Measurements from ENCODE around the gene TYSND1. TPM values are rescaled to one million over a fixed set of nuclear protein-coding genes. Genes with fewer than 3 reads are reported as not detected.
A peak's percentile ranks its signal among the peaks of the same experiment; 100 is the strongest.

Gene TYSND1
- total RNA-seq, 1 donor from 2014 or later, result 13.4 TPM

- Histone ChIP-seq H3K27me3 (ENCODE audit: low read depth) (no peaks in the 10 kb centered on the region), H3K36me3 (peaks cover 40% of the 10 kb centered on the region), H3K9me3 (no peaks in the 10 kb centered on the region), H3K27ac (peak overlapping the region; percentile 90), H3K4me3 (peak overlapping the region; percentile 72), H3K4me1 (peaks cover 24% of the 10 kb centered on the region)
- ATAC-seq (no peak), DNase-seq (no peak)
- no peak for TF ChIP-seq CTCF (IDR thresholded peaks at IDR 0.05)
- intact Hi-C loops (cut with DNase I), result no loop called here
These were observed 742 bp upstream of the TYSND1 start for GRCh38 chr10:70147259-70147625.

DNA sequence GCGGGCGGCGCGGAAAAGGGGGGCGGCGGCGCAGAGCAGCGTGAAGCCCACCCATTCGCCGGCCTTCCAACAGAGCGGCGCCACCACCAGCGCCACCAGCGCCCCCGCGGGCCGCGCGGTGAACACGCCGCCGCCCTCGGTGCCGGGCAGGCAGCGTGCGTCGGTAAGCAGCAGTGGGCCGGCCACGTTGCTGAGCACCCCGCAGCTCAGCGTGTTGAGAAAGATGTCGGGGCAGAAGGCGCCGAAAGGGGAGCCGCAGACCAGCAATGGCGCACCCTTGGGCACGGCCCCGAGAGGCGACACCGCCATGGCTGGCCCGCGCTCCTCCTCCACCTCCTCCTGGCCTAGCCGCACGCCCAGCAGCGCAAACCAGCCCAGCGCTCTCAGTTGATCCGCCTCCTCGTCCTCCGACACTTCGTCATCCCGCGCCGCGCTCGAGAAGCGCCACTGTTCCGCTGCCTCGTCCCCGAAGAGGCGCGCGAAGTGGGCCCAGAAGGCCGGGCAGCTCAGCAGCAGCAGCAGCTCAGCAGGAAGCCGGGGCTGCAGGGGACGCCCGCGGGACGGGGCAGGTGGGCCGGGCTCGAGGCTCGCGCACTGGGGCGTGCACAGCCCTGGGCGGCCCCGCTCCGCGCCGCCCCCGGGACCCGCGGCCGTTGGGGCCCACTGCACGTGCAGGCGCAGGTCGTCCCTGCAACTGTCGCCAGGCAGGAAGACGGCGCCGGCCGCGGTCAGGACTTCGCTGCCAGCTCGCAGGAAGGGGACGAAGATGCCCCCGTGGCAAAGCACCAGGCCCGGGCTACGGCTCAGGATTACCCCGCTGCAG lies 623 bp downstream of the TYSND1 start:
- peak; percentile 69 for TF ChIP-seq CTCF (IDR thresholded peaks at IDR 0.05)
- ATAC-seq, result peak; percentile 83 to 85
- peak; percentile 83 for DNase-seq
- H3K27ac ChIP-seq, result peak overlapping the region; percentile 90
- intact Hi-C loops (cut with DNase I), result no loop called here
- peaks cover 24% of the 10 kb centered on the region for H3K4me1 ChIP-seq
- peaks cover 27% of the 10 kb centered on the region for H3K36me3 ChIP-seq
- no peaks in the 10 kb centered on the region for H3K27me3 ChIP-seq (ENCODE audit: low read depth)
- H3K9me3 ChIP-seq, result no peaks in the 10 kb centered on the region
- peak overlapping the region; percentile 72 for H3K4me3 ChIP-seq

DNA sequence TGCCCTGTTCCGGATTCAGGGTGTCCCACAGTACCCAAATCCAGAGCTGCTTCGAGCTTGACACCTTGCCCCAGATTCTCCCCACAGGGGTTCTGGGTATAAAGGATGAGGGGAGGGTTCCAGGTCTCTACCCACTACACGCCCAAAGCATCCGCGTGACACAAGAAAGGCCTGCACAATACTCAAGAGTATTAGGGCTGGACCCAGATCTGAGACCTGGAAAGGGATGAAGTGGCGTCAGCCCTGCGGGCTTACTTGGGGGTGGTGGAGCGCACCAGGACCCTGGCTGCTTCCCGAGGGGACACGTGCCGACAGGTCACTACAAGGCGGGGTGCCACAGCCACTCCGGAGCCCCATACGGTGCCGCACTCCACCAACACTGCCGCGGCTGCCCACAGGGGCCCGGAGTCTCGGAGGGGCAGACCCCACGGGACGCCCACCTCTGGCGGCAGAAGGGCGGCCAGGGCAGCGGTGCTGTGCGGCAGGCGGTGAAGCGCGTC lies 1.3 kb downstream of the TYSND1 start:
- ATAC-seq (peak; percentile 2 to 6), DNase-seq (no peak)
- intact Hi-C loops (cut with DNase I), result no loop called here
- H3K36me3 ChIP-seq, result peaks cover 20% of the 10 kb centered on the region
- H3K27me3 ChIP-seq (ENCODE audit: low read depth), result no peaks in the 10 kb centered on the region
- no peaks in the 10 kb centered on the region for H3K9me3 ChIP-seq
- peak overlapping the region; percentile 72 for H3K4me3 ChIP-seq
- peak overlapping the region; percentile 90 for H3K27ac ChIP-seq
- H3K4me1 ChIP-seq, result peaks cover 24% of the 10 kb centered on the region
- TF ChIP-seq CTCF (IDR thresholded peaks at IDR 0.05), result no peak

DNA sequence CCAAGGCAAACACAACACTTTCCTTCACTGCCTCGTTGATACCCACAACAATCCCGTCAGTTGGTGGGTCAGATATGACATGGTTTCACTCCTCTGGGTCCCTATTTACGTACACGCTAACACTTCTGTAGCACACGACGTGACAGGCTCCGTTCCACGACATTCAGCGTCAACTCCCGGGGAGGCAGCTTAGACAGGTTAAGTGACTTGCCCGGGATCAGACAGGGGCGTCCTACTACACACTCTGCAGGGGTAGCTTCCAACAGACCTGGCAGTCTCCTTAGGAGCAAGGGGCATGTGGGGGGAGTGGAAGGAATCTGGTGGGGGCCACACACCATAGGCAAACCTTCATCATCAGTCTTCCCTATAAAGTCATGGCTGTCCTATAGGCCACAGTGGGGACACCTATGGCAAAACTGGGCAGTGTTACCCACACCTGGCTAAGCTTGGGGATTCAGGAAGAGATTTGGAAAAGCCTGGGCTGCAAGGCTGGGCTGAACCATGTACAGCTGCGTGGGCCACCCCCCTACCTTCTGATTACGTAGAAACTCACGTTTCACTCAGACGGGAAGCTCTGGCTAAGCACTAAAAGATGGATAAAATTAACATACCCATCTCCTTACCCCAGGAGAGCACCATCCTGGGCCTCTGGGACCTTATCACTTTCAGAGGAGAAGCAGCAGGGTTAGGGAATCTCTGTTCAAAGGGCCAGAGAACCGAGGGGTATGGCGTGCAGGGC lies 2.0 kb downstream of the TYSND1 start:
- Histone ChIP-seq H3K27ac (peak overlapping the region; percentile 90), H3K27me3 (ENCODE audit: low read depth) (no peaks in the 10 kb centered on the region), H3K4me1 (peaks cover 24% of the 10 kb centered on the region), H3K4me3 (peak overlapping the region; percentile 72), H3K9me3 (no peaks in the 10 kb centered on the region), H3K36me3 (peaks cover 18% of the 10 kb centered on the region)
- no peak for TF ChIP-seq CTCF (IDR thresholded peaks at IDR 0.05)
- no peak for ATAC-seq
- intact Hi-C loops (cut with DNase I), result no loop called here
- DNase-seq, result no peak

- Histone ChIP-seq H3K9me3 (no peaks in the 10 kb centered on the region), H3K27ac (no peak overlapping the region), H3K4me1 (peaks cover 23% of the 10 kb centered on the region), H3K27me3 (ENCODE audit: low read depth) (no peaks in the 10 kb centered on the region), H3K36me3 (peaks cover 13% of the 10 kb centered on the region), H3K4me3 (no peak overlapping the region)
- DNase-seq, result no peak
- intact Hi-C loops (cut with DNase I), result no loop called here
- no peak for ATAC-seq
- TF ChIP-seq CTCF (IDR thresholded peaks at IDR 0.05), result no peak
These were observed 3.9 kb downstream of the TYSND1 start for GRCh38 chr10:70142555-70142954.
